OCI-LY7 (cell line): ENCODE results near the gene TMEM39B. TPM values are rescaled to one million over a fixed set of nuclear protein-coding genes. Genes with fewer than 3 reads are reported as not detected.

Source experiments
- BruUV-seq: library from RNA; stranded (reverse); fragments of 400-500 nt; replicated peaks from 2 replicates; lab custom pipeline; 2021; lab: Mats Ljungman, UMichigan
- CTCF ChIA-PET: fragments of 300-600 bp; sonication (Branson Sonifier 250); formaldehyde crosslinking; loops from one replicate; lab custom pipeline; 2022; ENCODE audit warnings: antibody characterized with exemption; ENCODE audit not compliant: unreplicated experiment; lab: Charles Lee
- POLR2A ChIA-PET: fragments of 300-600 bp; sonication (Branson Sonifier 250); formaldehyde crosslinking; loops from one replicate; lab custom pipeline; 2022; ENCODE audit warnings: antibody characterized with exemption; lab: Charles Lee
- DNase-seq: peaks from one replicate; pipeline ENCODE4 v3.0.0-alpha.2; 2015; ENCODE audit warnings: low spot score
- H2AFZ ChIP-seq: fragments of 200-600 bp; sonication (generic), shearing (Covaris generic); 2 replicates; pipeline ENCODE4 v1.6.1; 2014; ENCODE audit warnings: mild to moderate bottlenecking, antibody characterized with exemption, low read length, moderate library complexity
- H3K27ac ChIP-seq: fragments of 200-600 bp; sonication (generic); 2 replicates; pipeline ENCODE4 v1.5.1; 2014; ENCODE audit warnings: mixed run types, low read depth, mild to moderate bottlenecking, moderate library complexity, low read length, inconsistent platforms; ENCODE audit not compliant: poor library complexity, severe bottlenecking
- H3K36me3 ChIP-seq: fragments of 200-600 bp; sonication (generic); 2 replicates; pipeline ENCODE4 v1.6.1; 2014; ENCODE audit warnings: mild to moderate bottlenecking, antibody characterized with exemption, low read length, moderate library complexity, mixed read lengths; ENCODE audit not compliant: insufficient read depth
- H3K4me1 ChIP-seq: fragments of 200-600 bp; sonication (generic); 2 replicates; pipeline ENCODE4 v1.5.1; 2014; ENCODE audit warnings: mild to moderate bottlenecking, low read length; ENCODE audit not compliant: insufficient read depth, poor library complexity, severe bottlenecking
- H3K4me2 ChIP-seq: fragments of 200-600 bp; sonication (generic); 2 replicates; pipeline ENCODE4 v1.6.1; 2014; ENCODE audit warnings: mild to moderate bottlenecking, low read length
- H3K4me3 ChIP-seq: fragments of 200-600 bp; sonication (generic); 2 replicates; pipeline ENCODE4 v1.5.1; 2014; ENCODE audit warnings: mild to moderate bottlenecking, low read depth, low read length; ENCODE audit not compliant: poor library complexity, severe bottlenecking
- H3K79me2 ChIP-seq: fragments of 200-600 bp; sonication (generic); 2 replicates; pipeline ENCODE4 v1.6.1; 2016; ENCODE audit warnings: low read depth, mild to moderate bottlenecking, low read length, moderate library complexity, mixed read lengths; ENCODE audit not compliant: insufficient read depth
- H3K9me2 ChIP-seq: fragments of 200-600 bp; sonication (generic); 2 replicates; pipeline ENCODE4 v1.6.1; 2016; ENCODE audit warnings: mild to moderate bottlenecking, low read length, mixed read lengths; ENCODE audit not compliant: insufficient read depth
- H3K9me3 ChIP-seq: fragments of 200-600 bp; sonication (generic); 2 replicates; pipeline ENCODE4 v1.6.1; 2014; ENCODE audit warnings: mild to moderate bottlenecking, mixed run types, low read length, mixed read lengths
- H4K20me1 ChIP-seq: fragments of 200-600 bp; sonication (generic); 2 replicates; pipeline ENCODE4 v1.6.1; 2014; ENCODE audit warnings: mild to moderate bottlenecking, antibody characterized with exemption, low read length, moderate library complexity, mixed read lengths; ENCODE audit not compliant: insufficient read depth
- EZH2phosphoT487 ChIP-seq: fragments of 200-600 bp; sonication (generic); IDR thresholded peaks from 2 replicates; pipeline ENCODE4 v1.6.1; 2018; ENCODE audit warnings: low read depth, borderline replicate concordance, mild to moderate bottlenecking, mixed run types, antibody characterized with exemption, low read length, moderate library complexity, mixed read lengths
- intact Hi-C: fragments of 100-400 bp; cut with micrococcal nuclease; formaldehyde crosslinking; loops from one replicate; pipeline ENCODE4 v1.10.0; 2022; ENCODE audit not compliant: unreplicated experiment
- total RNA-seq, 2 experiments: library from RNA; depleted of rRNA in 1 of 2; stranded (reverse); fragments of >200 nt in 1 of 2; shearing (Covaris generic) in 1 of 2; gene quantifications; 2 replicates each; pipeline ENCODE4 v1.2.3, GENCODE V29; 2014 to 2022
- TF ChIP-seq, protein P1 (sequence below): fragments of 200-600 bp; sonication (generic); conservative IDR thresholded peaks from 2 replicates; pipeline ENCODE4 v1.5.1; 2014; ENCODE audit warnings: mild to moderate bottlenecking, antibody characterized with exemption, low read length, moderate library complexity, mixed read lengths

The TMEM39B gene
- total RNA-seq, 2 experiments from 2014 or later: 11.3 to 35.9 TPM

DNA sequence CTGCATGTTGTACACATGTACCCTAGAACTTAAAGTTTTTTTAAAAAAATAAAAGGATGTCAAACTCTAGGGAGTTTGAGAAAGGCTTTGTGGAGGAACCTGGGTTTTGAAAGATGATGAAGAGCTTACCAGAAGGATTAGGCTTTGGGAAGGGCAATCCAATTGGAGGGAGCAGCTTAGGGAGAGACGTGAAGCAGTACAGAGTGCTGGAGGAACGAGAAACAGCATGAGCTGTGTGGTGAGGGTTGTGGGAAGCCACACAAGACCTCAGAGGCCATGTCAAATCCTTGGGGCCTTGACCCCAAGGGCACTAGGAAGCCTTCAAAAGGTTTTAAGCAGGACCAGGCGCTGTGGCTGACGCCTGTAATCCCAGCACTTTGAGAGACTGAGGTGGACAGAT lies 26.7 kb downstream of the TMEM39B start:
- Histone ChIP-seq H3K4me2 (no peak overlapping the region), H3K27ac (no peak overlapping the region), H4K20me1 (no peaks in the 10 kb centered on the region), H3K4me1 (no peaks in the 10 kb centered on the region), H2AFZ (no peak overlapping the region), H3K79me2 (no peaks in the 10 kb centered on the region), H3K36me3 (peaks cover 75% of the 10 kb centered on the region), H3K9me3 (no peaks in the 10 kb centered on the region), H3K4me3 (no peak overlapping the region), H3K9me2 (no peaks in the 10 kb centered on the region)
- no peak for TF ChIP-seq EZH2phosphoT487
- TF ChIP-seq, protein P1, sequence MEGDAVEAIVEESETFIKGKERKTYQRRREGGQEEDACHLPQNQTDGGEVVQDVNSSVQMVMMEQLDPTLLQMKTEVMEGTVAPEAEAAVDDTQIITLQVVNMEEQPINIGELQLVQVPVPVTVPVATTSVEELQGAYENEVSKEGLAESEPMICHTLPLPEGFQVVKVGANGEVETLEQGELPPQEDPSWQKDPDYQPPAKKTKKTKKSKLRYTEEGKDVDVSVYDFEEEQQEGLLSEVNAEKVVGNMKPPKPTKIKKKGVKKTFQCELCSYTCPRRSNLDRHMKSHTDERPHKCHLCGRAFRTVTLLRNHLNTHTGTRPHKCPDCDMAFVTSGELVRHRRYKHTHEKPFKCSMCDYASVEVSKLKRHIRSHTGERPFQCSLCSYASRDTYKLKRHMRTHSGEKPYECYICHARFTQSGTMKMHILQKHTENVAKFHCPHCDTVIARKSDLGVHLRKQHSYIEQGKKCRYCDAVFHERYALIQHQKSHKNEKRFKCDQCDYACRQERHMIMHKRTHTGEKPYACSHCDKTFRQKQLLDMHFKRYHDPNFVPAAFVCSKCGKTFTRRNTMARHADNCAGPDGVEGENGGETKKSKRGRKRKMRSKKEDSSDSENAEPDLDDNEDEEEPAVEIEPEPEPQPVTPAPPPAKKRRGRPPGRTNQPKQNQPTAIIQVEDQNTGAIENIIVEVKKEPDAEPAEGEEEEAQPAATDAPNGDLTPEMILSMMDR: no peak
- CTCF ChIA-PET: no interaction called here
- POLR2A ChIA-PET: no interaction called here
- no TSS peak for BruUV-seq
- intact Hi-C loops: no loop called here
- DNase-seq: no peak

DNA sequence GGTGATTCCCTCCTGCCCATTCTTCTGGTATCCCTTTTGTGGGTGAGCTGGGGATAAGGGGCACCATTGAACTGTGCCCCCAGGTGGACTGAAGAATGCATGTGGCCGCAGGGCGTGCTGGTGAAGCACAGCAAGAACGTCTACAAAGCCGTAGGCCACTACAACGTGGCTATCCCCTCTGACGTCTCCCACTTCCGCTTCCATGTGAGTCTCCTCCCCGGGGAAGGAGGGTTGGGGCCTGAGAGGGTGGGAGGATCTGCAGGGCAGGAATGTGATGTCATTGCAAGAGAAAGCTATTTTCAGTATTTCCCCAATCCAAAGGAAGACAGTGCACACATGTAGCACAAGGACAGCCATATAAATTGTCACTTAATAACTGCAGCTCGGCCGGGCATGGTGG lies 27.6 kb downstream of the TMEM39B start:
- Histone ChIP-seq H3K9me3 (no peaks in the 10 kb centered on the region), H3K4me2 (no peak overlapping the region), H3K9me2 (no peaks in the 10 kb centered on the region), H3K4me3 (no peak overlapping the region), H2AFZ (no peak overlapping the region), H3K4me1 (no peaks in the 10 kb centered on the region), H4K20me1 (no peaks in the 10 kb centered on the region), H3K27ac (no peak overlapping the region), H3K79me2 (no peaks in the 10 kb centered on the region), H3K36me3 (peaks cover 66% of the 10 kb centered on the region)
- intact Hi-C loops: no loop called here
- BruUV-seq: no TSS peak
- no peak for TF ChIP-seq EZH2phosphoT487
- TF ChIP-seq, protein P1: no peak
- CTCF ChIA-PET: no interaction called here
- POLR2A ChIA-PET: no interaction called here
- no peak for DNase-seq

DNA sequence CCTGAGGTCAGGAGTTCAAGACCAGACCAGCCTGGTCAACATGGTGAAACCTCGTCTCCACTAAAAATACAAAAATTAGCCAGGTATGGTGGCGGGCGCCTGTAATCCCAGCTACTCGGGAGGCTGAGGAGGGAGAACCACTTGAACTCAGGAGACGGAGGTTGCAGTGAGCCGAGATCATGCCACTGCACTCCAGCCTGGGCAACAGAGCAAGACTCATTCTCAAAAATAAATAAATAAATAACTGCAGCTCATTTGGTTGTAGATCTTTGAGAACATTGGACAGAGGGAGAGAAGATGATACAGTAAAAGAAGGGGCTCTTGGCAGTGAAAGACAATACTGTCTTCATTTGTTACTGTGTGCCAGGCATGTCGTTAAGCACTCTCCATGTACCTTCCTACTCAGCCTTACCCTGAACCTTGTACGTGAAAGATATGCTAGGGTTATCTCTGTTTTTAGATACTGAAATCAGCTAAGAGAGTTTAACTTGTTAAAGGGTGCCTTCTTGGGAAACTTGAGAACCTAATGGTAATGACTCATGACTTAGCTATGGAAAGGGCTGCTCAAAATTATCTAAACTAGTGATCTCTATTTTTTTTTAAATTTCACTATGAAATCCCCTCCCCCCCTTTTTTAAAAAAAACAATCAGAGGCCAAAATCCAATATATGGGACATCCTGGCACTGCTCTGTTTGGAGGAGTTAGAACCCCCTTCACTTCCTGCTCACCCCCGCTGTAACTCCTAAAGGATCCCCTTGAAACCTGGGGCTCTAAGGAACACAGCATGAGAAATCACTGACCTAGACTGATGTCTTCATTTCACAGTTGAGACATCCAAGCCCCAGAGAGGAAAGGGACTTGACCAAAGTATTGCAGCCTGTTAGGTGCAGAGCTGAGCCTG lies 28.3 kb downstream of the TMEM39B start:
- no peak overlapping the region for H2AFZ ChIP-seq
- no peak overlapping the region for H3K4me3 ChIP-seq
- H3K36me3 ChIP-seq: peaks cover 59% of the 10 kb centered on the region
- intact Hi-C loops: no loop called here
- DNase-seq: no peak
- H3K9me2 ChIP-seq: no peaks in the 10 kb centered on the region
- BruUV-seq: TSS peak; percentile 47
- POLR2A ChIA-PET: no interaction called here
- no peak overlapping the region for H3K4me2 ChIP-seq
- CTCF ChIA-PET: no interaction called here
- H3K79me2 ChIP-seq: no peaks in the 10 kb centered on the region
- H3K27ac ChIP-seq: no peak overlapping the region
- no peak for TF ChIP-seq EZH2phosphoT487
- TF ChIP-seq, protein P1: no peak
- no peaks in the 10 kb centered on the region for H4K20me1 ChIP-seq
- no peaks in the 10 kb centered on the region for H3K9me3 ChIP-seq
- H3K4me1 ChIP-seq: no peaks in the 10 kb centered on the region
